CD4-positive, alpha-beta T cell treated with Interleukin-1 beta for 1 hour (primary cell): ENCODE measurements around the gene NFX1.
A peak's percentile ranks its signal among the peaks of the same experiment; 100 is the strongest.

Experiments
- DNase-seq, 2 donors: peaks; one replicate each; pipeline ENCODE4 v3.0.0-alpha.2; 2020 to 2022

NFX1 gene

DNA sequence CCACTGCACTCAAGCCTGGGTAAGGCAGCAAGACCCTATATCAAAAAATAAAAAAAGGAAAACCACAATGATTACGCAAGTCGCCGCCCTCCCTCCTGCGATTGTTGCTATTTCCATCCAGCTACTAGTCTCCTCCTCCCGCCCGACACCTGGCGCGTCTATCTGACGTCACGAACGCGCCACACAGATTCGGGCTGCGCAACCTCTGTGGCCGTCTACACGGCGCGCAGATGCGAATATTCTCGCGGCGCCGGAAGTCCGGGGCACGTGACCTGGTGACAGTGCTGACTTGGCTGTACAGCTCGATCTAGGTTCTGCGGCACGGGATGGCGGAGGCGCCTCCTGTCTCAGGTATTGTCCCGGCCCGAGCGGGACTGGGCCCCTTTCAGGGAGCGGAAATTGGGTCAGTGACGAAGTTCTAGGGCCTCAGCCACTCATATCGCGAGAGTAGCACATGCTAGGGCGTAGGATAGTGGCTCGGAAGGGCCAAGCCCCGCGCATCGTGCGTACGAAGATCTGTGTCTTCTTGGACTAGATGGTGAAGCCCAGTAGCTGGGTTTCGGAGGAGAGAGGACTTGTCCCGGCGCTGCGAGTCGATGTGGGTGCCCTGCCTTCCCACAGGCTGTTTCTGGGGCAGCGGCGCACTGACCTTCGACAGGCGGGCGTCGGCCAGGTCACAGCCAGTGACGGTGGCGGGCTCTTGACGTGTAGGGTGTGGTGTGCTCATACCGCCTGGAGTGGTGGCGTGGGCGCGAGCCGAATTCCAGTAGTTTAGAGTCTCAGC, at the start of gene NFX1:
NFX1 (plus strand) TSS at position 270 of the 784 bp plus-strand sequence; CDS start at position 327, 57 bp downstream.
- peak; percentile 99 for DNase-seq

DNA sequence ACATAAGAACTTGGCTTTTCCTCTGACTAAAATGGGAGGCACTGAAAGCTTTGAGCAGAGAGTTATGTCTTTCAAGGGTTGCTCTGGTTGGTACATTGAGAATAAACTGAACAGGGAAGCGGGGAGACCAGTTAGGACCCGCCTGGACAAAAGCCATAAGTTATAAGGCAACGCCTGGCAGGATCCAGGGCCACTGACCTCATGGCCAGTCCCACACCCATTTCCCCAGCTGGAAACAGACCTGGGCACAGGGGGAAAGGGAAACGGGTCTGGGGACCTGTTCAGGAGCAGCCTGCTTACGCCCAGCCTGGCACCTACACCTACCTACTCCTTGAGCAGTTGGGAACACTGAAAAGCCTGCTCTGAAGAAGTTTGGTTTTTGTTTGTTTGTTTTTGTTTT, 49.0 kb upstream of the NFX1 start:
- DNase-seq = no peak

DNA sequence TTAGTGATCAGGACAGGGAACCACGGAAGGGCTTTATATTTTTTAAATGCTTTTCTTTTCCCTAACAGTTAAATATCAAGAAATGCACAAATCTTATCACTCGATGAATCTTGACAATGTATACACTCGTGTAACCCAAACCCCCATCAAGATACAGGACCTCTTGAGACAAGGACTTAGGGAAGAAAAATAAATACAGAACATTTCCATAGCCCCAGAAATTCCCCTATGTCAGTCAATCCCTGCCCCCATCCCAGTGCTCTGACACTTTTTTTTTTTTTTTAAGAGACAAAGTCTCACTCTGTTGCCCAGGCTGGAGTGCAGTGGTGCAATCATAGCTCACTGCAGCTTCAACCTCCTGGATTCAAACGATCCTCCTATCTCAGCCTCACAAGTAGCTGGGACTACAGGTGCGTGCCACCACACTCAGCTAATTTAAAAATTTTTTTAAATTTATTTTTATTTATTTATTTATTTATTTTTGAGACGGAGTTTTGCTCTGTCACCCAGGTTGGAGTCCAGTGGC, 47.6 kb upstream of the NFX1 start:
- DNase-seq = no peak

DNA sequence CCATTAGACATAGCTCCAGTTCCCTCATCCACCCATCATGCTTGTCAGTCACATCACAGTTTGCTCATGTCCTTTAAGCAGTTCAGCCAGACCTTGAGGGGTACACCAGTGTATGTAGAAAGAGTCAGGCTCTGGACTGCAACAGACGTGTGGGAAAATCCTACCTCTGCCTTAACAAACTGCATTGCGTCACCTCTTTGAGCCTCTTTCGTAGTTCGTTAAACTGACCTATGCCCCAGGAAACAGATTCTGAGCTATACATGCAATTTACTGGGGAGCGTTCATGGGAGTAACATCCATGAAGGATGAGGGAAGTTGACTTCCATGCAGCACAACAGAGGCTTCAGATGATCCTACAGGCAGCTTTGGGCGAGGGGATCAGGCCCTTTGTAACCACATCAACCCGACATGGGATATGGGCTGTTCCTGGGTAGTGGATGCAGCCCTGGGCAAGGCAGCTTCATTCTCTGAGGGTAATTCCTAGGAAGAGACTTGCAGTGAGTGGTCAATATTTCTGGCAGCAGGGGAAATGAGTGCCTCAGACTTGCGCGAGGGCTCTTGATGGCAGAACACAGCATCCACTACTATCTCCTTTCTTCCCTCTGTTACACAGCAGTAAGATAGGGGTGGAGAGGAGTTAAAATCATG, 46.1 kb upstream of the NFX1 start:
- DNase-seq = no peak

DNA sequence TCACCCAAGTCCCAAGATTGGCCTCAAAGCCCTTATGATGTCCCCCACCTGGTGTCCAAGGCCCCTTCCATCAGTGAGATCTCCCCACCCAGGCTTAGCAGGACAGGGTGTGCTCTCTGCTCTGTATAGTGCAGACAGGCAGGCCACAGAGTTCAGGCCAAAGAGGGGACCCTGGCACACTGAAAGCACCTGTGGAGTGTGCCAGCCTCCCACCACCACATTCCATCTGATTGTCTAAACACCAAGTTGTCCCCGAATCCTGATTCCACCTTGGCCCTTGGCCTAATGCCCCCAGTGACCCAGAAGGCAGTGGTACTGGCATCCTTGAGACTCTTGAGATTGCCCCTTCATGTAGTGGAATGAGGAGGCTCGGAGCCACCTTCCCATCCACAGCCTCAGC, 45.0 kb upstream of the NFX1 start:
- DNase-seq = no peak

DNA sequence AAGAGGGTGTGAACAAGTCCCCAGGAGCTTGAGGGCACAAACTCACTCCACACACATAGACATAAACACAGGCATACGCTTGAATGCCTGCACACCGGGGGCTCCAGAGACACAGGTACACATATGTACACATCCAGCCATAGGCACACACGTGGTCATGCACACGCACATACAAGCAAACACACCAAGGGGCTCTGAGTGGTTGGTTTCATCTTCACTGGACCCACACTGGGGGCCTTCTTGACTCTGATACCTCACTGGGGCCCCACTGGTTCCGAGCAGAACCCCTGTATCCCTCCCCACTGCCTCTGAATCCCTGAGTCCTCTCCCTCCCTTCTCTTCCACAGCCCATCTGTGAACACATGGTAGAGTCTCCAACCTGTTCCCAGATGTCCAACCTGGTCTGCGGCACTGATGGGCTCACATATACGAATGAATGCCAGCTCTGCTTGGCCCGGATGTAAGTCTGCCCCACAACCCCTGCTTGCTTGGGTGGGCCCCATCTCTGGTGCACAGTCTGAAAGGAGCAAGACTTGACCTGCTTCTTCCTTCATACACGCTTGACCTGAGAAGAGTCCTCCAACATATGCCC, 44.0 kb upstream of the NFX1 start:
- no peak for DNase-seq

DNA sequence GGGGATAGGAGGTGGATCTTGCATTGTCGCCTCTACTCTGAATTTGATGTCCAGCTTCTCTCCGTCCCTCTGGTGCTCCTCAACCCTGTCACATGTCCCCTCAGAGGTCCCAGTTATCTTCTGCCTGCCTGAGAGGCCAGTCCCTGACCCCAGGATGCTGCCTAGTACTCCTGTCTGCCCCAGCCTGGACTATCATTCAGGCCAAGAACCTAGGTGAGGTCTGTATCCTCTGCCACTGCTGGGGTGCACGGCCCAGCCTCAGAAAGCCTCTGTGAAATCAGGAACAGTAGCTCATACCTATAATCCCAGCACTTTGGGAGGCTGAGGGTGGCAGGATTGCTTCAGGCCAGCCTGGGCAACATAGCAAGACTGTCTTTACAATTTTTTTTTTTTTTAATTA, 41.7 kb upstream of the NFX1 start:
- no peak for DNase-seq

DNA sequence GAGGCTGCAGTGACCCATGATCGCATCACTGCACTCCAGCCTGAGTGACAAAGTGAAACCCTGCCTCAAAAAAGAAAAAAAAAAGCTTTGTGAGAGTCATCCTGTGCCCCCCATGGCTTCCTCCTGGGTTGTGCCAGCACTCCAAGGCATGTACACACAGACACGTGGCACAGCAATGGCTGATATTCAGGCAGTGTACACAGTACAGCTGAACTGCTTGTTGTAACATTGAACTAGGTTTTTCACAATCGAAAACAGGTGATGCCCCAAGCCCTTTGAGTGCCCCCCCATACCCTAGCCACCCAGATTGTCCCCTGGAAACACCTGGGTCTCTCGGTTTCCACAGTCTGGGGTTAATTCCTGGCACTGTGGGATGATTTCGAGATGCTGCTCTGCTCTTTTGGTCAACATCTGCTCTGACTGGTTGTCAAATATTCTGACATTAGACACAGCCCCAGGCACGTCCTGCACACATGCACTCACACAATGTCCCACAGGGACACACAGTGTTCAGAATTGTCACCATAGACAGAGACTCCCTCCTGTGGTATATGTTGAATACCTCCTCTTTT, 41.1 kb upstream of the NFX1 start:
- DNase-seq = no peak

DNA sequence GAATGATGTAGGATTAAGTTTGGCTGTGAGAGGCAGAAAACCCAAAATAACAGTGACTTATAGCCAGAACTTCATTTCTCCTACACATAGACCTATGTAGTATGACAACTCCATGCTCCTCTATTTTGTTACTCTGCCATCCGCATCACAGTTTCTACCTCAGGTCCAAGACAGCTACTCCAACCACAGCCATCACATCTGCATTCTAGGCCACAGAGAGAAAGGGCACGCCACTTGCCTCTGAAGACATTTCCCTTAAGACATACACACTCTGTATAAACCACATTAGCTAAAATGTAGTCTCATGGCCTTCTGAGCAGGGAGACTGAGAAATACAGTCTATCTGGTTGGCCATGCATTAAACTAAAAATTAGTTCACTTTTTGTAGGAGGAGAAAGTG, 40.3 kb upstream of the NFX1 start:
- DNase-seq = no peak

DNA sequence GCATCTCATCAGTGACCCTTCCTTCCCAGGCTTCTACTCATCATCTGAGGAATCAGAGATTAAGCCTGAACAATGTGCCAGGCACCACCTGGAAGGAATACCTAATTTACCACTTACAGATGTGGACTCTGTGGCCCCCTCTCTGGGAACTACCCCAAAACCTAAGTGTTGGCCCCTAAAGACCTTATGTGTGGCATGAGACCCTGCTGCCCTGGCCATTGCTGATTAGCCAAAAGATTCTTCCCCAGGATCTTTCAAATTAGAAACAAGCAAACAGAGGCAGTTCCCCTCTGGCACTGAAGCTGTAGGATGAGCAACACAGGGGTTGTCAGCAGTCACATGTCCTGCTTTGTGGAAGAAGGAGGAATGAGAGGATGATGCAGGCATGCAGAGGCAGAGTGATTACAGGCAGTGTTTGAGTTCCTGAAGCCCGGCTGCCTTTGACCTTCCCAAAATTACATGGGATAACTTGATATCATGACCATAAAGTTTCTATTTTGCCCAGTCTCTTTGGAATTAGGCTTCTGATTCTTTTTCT, 39.8 kb upstream of the NFX1 start:
- no peak for DNase-seq

DNA sequence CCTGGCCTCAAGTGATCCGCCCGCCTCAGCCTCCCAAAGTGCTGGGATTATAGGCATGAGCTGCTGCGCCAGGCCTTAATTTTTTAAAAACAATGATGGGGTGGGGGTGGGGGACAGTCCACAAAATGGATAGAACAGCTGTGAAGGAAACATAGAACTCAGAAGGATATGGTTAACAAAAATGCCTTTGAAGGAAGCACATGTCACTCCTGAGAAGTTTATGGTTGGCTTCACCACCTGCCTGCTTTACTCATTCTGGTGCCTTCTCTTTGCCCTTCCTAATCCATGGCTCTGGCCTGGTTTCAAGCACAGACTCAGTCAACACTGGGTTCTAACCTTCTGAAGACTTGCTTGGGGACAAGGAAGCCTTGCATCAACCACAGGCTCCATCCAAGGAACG, 36.1 kb upstream of the NFX1 start:
- DNase-seq = no peak

DNA sequence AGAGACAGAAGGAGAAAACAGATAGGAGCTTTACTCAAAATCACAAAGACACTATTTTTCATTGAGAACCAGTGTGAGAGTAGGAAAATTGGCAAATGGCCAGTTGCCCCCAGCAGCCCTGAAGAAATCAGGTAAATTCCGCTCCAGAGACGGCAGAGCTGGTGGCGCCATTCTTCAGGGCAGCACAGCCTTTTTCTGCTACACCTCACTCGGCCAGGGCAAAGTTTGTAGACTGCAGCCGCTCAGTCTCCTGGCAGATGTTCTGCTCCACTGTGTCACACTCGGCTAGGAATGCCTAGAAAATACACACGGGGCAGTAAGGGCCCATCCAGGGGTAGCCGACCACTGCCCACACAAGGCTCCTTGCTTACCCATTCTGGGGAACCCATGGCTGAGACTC, 35.3 kb upstream of the NFX1 start:
- no peak for DNase-seq

DNA sequence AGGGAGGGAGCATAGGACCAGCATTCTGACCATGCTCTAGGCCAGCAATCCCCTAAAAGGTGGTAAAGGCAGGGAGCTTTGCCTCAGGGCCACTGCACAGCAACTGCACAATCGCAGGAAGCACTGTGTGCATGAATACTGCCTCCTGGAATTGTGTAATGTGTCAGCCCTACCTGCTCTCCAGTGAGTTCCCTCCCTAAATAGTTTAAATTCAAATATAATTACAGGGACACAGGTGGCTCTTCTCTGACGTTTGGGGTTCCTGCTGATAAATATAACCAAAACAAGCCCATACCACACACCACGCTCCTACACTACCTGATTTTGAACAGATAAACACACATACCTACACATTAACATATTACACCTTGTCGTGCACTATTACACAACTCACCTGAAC, 34.8 kb upstream of the NFX1 start:
- no peak for DNase-seq

DNA sequence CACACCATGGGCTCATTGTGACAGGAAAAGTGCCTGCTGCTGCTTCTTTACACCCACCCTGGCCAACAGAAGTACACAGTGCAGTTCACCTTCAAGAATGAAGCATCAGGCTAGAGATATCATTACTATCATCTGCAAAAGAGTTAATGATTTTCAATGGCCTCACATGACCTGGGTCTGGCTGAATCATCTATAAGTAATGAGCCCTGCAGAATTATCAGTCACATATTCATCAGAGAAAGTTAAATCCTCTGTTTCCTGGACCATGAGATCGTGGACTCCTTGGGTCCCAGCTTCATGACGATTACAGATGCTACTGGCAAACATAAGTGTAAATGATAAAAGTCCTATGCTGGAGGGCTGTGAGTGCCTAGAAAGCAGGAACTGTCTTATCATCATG, 34.1 kb upstream of the NFX1 start:
- no peak for DNase-seq

DNA sequence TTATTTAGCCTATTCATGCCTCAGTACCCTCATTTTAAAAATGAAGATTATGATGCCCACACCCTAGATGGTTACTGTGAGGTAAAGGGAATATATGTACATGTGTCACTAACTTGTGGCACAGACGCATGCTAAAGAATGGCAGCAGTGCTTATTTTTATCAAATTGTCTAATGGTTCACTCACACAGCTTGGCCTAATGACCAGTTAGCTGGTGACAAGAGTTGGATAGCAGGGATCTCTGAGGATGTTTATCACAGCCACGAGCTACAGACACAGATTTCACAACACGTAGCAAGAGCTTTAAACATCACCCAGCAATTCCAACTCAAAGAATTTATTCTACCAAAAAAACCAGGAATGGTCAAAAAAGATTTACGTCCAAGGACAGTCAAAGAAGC, 33.0 kb upstream of the NFX1 start:
- no peak for DNase-seq

DNA sequence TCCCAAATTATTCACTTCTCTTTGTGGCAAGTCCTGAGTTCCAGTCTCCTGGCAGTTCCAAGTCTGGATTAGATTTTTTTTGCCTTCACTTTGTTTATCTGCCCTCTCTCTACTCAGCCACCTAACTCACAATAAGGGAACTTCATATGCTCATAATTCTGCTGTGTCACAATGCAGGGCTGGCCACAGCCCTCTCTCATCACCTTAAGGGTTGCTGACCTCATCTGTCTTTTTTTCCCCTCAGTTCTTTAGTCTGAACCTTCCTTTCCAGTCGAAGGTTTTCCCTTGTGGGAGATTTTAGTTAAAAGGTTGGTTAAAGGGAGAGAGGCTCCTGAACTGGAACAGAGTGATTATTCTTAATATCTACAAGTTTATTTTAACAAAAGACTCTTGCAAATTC, 29.9 kb upstream of the NFX1 start:
- no peak for DNase-seq

DNA sequence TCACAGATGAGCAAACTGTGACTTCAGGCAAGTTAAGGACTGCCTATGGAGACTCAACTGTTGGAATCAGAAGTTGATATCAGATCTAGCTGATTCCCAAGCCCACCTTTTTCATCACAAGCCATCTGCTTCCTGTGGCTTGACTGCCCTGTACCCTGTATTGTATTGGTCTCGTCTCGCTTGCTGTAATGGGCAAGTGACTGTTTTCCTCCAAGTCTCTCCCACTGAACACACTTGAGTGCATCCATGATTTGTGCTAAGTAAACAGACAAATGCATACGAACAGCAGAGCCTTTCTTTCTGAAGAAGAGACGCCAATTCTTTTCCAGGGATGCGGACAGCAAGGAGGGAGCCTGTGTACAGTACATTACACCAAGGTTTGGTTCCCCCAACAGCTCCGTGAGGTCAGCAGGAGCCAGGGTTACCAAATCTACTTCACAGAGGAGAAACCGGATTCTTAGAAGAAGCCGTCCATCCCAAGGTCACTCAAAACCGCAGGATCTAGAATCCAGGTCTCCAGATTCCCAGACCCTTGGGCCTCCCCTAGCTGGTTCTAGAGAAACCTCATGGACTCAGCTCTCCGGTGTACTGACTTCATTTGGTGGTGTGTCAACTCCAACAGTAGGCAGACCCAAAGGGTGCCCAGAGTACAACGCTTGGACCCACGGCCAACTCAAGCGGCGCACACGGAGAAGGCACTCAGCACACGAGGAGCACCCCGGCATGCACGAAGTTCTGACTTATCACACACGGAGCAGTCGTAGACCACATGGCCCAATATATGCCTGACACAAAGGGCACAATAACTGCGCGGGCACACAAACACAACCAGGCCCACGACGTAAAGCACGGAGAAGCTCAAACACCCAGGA, 26.9 kb upstream of the NFX1 start:
- peak in 1 of 2 donors; percentile 14 for DNase-seq

DNA sequence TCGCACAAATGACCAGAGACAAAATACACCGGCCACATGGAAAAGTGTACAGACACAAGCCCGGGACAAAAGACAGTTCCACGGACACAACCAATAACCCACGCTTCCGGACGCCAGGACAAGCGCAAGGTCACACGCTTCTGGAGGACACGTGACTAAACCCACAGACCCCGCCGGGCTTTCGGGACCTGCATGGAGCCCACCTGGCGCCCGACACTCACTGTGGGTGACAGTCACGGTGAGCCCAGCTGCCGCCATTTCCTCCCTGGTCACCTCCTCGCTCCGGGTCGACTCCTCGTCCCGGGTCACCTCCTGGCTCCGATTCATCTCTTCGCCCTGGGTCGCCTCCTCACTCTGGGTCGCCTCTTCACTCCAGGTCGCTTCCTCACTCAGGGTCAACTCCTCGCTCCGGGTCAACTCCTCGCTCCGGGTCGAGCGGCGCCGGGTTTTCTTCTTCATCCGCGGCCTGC, 26.3 kb upstream of the NFX1 start:
- DNase-seq = peak; percentile 37 to 40

DNA sequence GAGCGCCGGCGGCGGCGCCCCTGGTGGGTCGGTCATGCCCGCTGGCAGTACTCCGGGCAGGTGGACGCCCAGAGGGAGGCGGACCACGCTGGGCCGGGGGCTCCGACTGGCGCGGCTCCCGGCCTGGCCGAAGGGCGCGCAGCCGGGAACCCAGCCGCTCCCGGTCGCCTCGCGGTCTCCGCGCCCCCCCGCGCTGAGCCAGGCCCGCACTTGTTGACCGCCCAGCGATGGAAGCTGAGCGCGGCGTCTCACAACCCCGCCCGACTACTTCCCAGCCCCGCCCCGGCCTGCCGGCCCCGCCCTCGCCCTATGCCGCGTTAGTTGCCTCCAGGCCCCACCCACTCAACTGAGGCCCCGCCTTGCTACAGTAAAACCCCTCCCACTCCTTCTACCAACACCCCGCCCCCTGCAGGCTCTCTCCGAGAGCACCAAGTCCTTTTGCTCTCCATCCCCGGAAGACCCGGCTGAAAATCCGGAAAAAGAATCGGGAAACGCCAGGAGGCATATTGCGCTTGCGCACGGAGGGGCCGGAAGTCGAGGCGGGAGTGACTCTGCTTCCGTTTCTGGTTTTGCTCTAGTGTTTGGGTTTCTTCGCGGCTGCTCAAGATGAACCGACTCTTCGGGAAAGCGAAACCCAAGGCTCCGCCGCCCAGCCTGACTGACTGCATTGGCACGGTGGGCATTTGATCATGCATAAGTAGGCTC, 25.7 kb upstream of the NFX1 start, which contains the start of the genes BAG1 and CHMP5:
BAG1 (minus strand) TSS at position 236 of the 705 bp plus-strand sequence.
CHMP5 (plus strand) TSS at position 577 of the 705 bp plus-strand sequence; CDS start at position 607, 30 bp downstream.
- DNase-seq = peak; percentile 99 to 100

DNA sequence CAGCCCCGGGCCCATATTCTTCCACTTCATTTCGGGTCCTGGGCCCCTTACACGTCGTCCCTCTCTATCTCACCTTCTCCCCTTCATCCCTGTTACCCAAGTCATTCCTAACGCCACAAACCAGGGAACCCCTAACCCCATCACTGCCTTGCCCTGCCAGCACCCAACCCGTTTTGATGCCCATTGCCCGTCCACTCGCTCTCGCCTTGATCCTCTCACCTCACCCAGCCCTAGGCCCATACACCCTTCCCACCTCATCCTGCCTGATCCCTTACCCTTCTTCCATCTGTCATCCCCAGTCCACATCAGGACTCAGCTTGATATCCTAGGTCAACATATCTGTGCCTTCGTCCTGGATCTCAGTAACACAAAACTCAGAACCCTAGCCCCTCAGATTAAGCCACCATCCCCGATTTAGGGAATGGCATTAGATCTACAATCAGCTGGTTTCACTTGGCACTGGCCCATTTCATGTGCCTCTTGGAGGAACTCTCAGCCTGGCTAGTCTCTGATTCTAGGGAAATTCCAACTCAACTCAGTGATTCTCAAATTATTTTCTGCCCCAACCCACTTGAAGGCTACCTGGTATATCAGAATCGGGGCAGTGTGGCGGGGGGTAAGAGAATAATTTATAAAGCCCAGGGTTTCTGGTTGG, 25.0 kb upstream of the NFX1 start:
- DNase-seq = peak in 1 of 2 donors; percentile 22
